Tibial artery (tissue), 4 donors: ENCODE measurements around the gene SNX20.

Experiments used
- DNase-seq, 2 donors: peaks; one replicate each; pipeline ENCODE4 v3.0.0-alpha.2; 2019
- H3K27ac ChIP-seq, 2 donors: fragments of 200-600 bp; sonication (generic) in 1 of 2; 1 replicate in 1 of 2; 2 replicates in 1 of 2; pipeline ENCODE4 v1.5.1; 2018 to 2019; ENCODE audit warnings: mild to moderate bottlenecking in 1 of 2
- H3K27me3 ChIP-seq, 2 donors: fragments of 200-600 bp; sonication (generic) in 1 of 2; one replicate each; pipeline versions ENCODE4 v1.5.1 to v1.6.0; 2016 to 2019
- H3K36me3 ChIP-seq, 3 donors: fragments of 200-600 bp; sonication (generic) in 2 of 3; one replicate each; pipeline ENCODE4 v1.5.1; 2016 to 2019; ENCODE audit warnings: mild to moderate bottlenecking in 2 of 3
- H3K4me1 ChIP-seq, 4 donors: fragments of 200-600 bp; sonication (generic) in 2 of 4; 1 replicate in 3 of 4; 2 replicates in 1 of 4; pipeline ENCODE4 v1.5.1; 2016 to 2019
- H3K4me3 ChIP-seq, 2 donors: fragments of 200-600 bp; sonication (generic) in 1 of 2; 1 replicate in 1 of 2; 2 replicates in 1 of 2; pipeline ENCODE4 v1.5.1; 2018 to 2019; ENCODE audit warnings: mild to moderate bottlenecking in 2 of 2
- H3K9me3 ChIP-seq, 3 donors: fragments of 200-600 bp; sonication (generic) in 1 of 3; one replicate each; pipeline ENCODE4 v1.5.1; 2016 to 2019
- intact Hi-C: fragments of 100-400 bp; cut with DNase I; formaldehyde crosslinking; loops from one replicate; pipeline ENCODE4 v1.15.0; 2023; ENCODE audit warnings: low total_unique reads
- TF ChIP-seq, protein P1 (sequence below), 2 experiments: fragments of 200-600 bp in 1 of 2; fragments of 450-650 bp in 1 of 2; IDR thresholded peaks; one replicate each; pipeline ENCODE4 v1.5.1; 2017 to 2019; ENCODE audit warnings: antibody characterized with exemption in 2 of 2, mild to moderate bottlenecking in 1 of 2, moderate library complexity in 1 of 2

Gene SNX20

DNA sequence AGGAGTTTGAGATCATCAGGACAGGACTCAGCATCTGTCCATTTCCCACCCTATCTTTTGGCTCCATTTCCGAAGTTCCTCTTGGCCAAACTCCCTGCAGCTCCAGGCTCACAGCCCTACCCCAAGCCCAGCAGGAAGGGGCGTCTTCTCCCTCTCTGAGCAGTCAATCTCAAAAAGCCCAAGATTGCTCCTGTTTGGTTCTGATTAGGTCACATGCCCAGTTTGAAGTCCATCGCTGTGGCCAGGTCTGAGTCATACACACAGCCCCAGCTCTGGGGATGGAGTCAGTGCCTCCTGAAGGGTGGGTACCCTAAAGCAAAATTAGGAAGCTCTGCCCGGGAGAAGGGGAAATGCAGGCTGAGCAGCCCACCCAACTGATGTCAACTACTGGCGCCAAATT, 23.9 kb downstream of the SNX20 start:
- Histone ChIP-seq H3K4me3 (no peak overlapping the region), H3K27ac (no peak overlapping the region), H3K9me3 (no peaks in the 10 kb centered on the region), H3K36me3 (no peaks in the 10 kb centered on the region), H3K27me3 (no peaks in the 10 kb centered on the region), H3K4me1 (peaks cover 0 to 11% (median 1%) of the 10 kb centered on the region in 4 donors)
- TF ChIP-seq, protein P1, sequence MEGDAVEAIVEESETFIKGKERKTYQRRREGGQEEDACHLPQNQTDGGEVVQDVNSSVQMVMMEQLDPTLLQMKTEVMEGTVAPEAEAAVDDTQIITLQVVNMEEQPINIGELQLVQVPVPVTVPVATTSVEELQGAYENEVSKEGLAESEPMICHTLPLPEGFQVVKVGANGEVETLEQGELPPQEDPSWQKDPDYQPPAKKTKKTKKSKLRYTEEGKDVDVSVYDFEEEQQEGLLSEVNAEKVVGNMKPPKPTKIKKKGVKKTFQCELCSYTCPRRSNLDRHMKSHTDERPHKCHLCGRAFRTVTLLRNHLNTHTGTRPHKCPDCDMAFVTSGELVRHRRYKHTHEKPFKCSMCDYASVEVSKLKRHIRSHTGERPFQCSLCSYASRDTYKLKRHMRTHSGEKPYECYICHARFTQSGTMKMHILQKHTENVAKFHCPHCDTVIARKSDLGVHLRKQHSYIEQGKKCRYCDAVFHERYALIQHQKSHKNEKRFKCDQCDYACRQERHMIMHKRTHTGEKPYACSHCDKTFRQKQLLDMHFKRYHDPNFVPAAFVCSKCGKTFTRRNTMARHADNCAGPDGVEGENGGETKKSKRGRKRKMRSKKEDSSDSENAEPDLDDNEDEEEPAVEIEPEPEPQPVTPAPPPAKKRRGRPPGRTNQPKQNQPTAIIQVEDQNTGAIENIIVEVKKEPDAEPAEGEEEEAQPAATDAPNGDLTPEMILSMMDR (IDR thresholded peaks at IDR 0.05) = no peak
- DNase-seq = no peak
- intact Hi-C loops = no loop called here

DNA sequence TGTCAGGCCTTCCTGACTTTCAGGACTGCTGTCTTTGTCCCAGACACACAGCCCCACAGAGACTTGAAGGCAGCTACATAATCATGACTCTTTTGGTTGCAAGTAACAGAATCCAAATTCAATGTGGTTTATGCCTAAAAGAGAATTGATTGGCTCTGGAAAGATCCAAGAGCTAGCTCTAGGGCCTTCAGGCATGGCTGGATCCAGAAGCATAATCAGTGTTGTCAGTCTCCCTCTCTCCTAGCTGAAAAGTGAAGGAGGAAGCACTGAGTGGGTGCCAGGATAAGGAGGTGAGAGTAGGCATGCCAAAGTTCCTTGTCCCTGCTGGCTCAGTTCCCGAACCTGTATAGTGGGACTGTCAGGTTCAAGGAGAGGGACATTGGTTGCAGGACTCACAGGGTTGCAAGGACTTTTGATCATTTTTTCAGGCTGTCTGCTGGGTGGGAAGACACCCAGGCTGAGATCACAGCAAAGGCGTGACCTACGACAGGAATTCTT, 25.5 kb downstream of the SNX20 start:
- no peak for DNase-seq
- no peak overlapping the region for H3K27ac ChIP-seq
- peaks cover 0 to 5% (median 0%) of the 10 kb centered on the region in 4 donors for H3K4me1 ChIP-seq
- no peak overlapping the region for H3K4me3 ChIP-seq
- no peaks in the 10 kb centered on the region for H3K27me3 ChIP-seq
- intact Hi-C loops = no loop called here
- H3K9me3 ChIP-seq = no peaks in the 10 kb centered on the region
- no peaks in the 10 kb centered on the region for H3K36me3 ChIP-seq
- TF ChIP-seq, protein P1 (IDR thresholded peaks at IDR 0.05) = no peak

DNA sequence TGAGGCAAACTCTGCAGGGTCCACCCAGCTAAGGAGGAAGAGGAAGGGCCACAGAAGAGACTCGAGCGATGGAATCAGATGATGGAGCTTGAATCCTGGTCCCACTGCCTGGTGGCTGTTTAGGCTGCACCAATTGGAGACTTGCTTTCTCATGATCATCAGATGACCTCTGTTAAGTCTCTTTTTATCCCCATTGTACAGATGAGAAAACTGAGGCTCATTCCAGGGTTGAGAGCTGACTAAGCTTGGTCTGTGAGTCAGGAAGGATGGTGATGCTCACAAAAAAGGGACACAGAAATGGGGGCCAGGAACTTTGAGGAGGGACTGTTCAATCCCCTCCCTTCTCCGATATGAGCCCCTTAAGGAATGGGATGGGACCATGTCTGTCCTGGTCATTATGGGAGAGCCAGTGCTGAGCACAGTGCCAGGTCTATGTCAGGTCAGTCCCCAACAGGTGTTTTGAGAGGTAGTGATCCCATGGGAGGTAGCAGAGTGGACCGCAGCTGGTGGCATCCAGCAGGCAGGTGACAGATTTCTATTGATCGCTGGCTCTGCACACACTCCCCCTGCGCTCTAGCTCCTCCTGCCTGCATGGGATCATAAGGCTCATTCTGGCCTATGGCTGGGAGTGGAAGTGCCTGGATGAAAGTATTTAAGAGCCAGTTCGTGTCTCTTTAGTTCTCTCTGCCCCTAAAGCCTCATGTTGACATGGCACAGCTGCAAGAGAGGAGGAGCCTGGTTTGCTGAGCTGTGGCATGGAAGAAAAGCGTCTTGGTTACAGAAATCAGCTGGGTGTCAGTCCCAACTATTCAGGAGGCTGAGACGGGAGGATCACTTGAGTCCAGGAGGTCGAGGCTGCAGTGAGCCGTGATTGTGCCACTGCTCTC, 27.2 kb downstream of the SNX20 start:
- TF ChIP-seq, protein P1 (IDR thresholded peaks at IDR 0.05) = no peak

DNA sequence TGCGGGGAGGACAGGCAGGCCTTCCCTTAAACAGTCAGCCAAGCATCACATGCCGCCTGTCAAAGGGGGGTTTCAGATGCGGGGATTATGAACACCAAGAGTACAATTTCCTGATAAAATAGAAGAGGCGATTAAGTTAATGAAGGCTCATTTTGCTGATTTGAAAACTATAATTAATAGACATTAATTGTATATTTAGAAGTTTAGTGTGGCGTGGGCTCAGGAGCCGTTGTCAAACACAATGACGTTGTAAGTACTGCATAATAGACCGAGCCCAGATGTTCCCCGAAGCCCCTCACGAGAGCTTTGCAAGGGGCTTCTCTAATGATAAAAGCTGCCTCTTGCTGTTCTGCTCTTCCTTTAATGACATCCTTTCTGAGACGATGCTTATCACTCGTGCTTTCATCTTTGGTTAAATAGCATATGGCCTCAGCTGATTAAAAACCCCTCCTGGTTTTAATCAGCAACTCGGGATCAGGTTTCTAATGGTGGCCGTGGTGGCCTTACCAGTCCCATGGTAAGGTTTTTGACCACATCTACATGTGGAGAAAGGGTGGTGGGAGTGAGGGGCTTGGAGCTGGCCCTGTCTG, 28.2 kb downstream of the SNX20 start:
- TF ChIP-seq, protein P1 (IDR thresholded peaks at IDR 0.05) = no peak
- Histone ChIP-seq H3K4me3 (no peak overlapping the region), H3K36me3 (peaks cover 11 to 15% (median 12%) of the 10 kb centered on the region in 3 donors), H3K4me1 (no peaks in the 10 kb centered on the region), H3K27me3 (no peaks in the 10 kb centered on the region), H3K27ac (no peak overlapping the region), H3K9me3 (no peaks in the 10 kb centered on the region)
- intact Hi-C loops = no loop called here
- DNase-seq = no peak

More for the DNA sequence above, 27.2 kb downstream of the SNX20 start:
- Histone ChIP-seq H3K36me3 (peaks cover 2 to 7% (median 4%) of the 10 kb centered on the region in 3 donors), H3K4me1 (no peaks in the 10 kb centered on the region), H3K27me3 (no peaks in the 10 kb centered on the region), H3K27ac (no peak overlapping the region), H3K9me3 (no peaks in the 10 kb centered on the region), H3K4me3 (no peak overlapping the region)
- DNase-seq = no peak
- intact Hi-C loops = no loop called here

DNA sequence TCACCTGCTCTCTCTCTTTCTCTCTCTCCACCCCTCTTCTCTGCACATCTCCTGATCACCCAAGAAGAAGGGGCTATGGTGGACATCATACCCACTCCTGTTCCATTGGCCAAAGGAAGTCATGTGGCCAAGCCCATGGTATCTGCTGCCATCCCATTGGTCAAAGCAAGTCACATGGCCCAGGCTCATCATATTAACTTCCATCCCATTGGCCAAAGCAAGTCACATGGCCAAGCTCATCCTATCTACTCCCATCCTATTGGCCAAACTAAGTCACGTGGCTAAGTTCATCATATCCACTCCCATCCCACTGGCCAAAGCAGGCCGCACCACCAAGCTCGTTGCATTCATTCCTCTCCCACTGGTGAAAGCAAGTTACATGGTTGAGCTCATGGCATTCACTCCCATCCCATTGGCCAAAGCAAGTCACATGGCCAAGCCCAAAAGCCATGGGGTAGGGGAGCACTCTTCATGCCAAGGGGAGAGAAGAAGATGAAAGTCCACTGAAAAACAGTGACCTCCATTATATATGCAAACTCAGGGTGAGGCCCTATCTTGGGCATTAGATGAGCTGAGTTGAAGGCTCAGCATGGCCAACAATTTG, 29.2 kb downstream of the SNX20 start:
- no peaks in the 10 kb centered on the region for H3K9me3 ChIP-seq
- peaks cover 17 to 21% (median 19%) of the 10 kb centered on the region in 3 donors for H3K36me3 ChIP-seq
- H3K27ac ChIP-seq = no peak overlapping the region
- H3K4me1 ChIP-seq = no peaks in the 10 kb centered on the region
- H3K4me3 ChIP-seq = no peak overlapping the region
- intact Hi-C loops = no loop called here
- H3K27me3 ChIP-seq = no peaks in the 10 kb centered on the region
- DNase-seq = no peak
- TF ChIP-seq, protein P1 (IDR thresholded peaks at IDR 0.05) = no peak
